HCT116 (cell line): ENCODE data around the gene TNFAIP2. TPM values are rescaled to one million over a fixed set of nuclear protein-coding genes. Genes with fewer than 3 reads are reported as not detected.

Experiments
- ATAC-seq: fragments of 200-7000 bp; cut with Tn5 transposase; 2 replicates; pipeline ENCODE4 v1.9.1; 2020; ENCODE audit warnings: mild to moderate bottlenecking, moderate library complexity
- BruUV-seq: library from RNA; stranded (reverse); fragments of 400-500 nt; replicated peaks from 2 replicates; lab custom pipeline; 2021; lab: Mats Ljungman, UMichigan
- CTCF ChIA-PET: fragments of 300-600 bp; sonication (Branson Sonifier 250); formaldehyde crosslinking; loops from one replicate; lab custom pipeline; 2021; ENCODE audit warnings: antibody characterized with exemption; lab: Charles Lee
- POLR2A ChIA-PET: fragments of 300-600, 350-600 bp; sonication (Branson Sonifier 250); formaldehyde crosslinking; loops from one replicate; lab custom pipeline; 2021; ENCODE audit warnings: antibody characterized with exemption; lab: Charles Lee
- RAD21 ChIA-PET, 2 experiments: fragments of 300-600 bp; sonication (Branson Sonifier 250); formaldehyde crosslinking; loops; one replicate each; lab custom pipeline; 2023; ENCODE audit warnings: low total read pairs in 2 of 2; ENCODE audit not compliant: uncharacterized antibody in 2 of 2, unreplicated experiment in 2 of 2, low non-redundant PET in 1 of 2; lab: Charles Lee
- DNase-seq: peaks from one replicate; pipeline ENCODE4 v3.0.0-alpha.2; 2010; ENCODE audit warnings: low read depth, low spot score
- H2AFZ ChIP-seq: fragments of 200-600 bp; shearing (Covaris generic), sonication (generic); 2 replicates; pipeline ENCODE4 v1.6.1; 2017; ENCODE audit warnings: low read depth, mixed run types, mixed read lengths, antibody characterized with exemption, low read length; ENCODE audit not compliant: poor library complexity, severe bottlenecking
- H3K27ac ChIP-seq: 2 replicates; pipeline ENCODE4 v1.5.1; 2012; ENCODE audit warnings: low read depth, low read length
- H3K27me3 ChIP-seq: fragments of 200-600 bp; sonication (generic); 2 replicates; pipeline ENCODE4 v1.6.1; 2016; ENCODE audit warnings: mixed run types, low read length, mixed read lengths; ENCODE audit not compliant: insufficient read depth
- H3K36me3 ChIP-seq, 2 experiments: fragments of 200-500 bp in 1 of 2; fragments of 200-600 bp in 1 of 2; sonication (Bioruptor generic) in 1 of 2; sonication (generic) in 1 of 2; 2 replicates each; pipeline versions ENCODE4 v1.5.1 to v1.6.1; 2014 to 2016; ENCODE audit warnings: low read length in 2 of 2, inconsistent platforms in 1 of 2, mixed read lengths in 1 of 2, mixed run types in 1 of 2; ENCODE audit not compliant: insufficient read depth in 2 of 2, control insufficient read depth in 1 of 2
- H3K4me1 ChIP-seq, 2 experiments: fragments of 200-600 bp in 1 of 2; sonication (generic) in 1 of 2; 2 replicates each; pipeline versions ENCODE4 v1.5.1 to v1.6.1; 2012 to 2017; ENCODE audit warnings: low read length in 2 of 2, inconsistent platforms in 1 of 2, mild to moderate bottlenecking in 1 of 2, mixed read lengths in 1 of 2, mixed run types in 1 of 2, moderate library complexity in 1 of 2; ENCODE audit not compliant: insufficient read depth in 2 of 2, control insufficient read depth in 1 of 2
- H3K4me2 ChIP-seq: fragments of 200-600 bp; sonication (generic); 2 replicates; pipeline ENCODE4 v1.6.1; 2017; ENCODE audit warnings: mixed run types, low read length, mixed read lengths
- H3K4me3 ChIP-seq, 2 experiments: fragments of 200-600 bp in 1 of 2; sonication (generic) in 1 of 2; replicated peaks in 1 of 2; 2 replicates each; pipeline ENCODE4 v1.5.1; 2011 to 2016; ENCODE audit warnings: low read length in 2 of 2, control low read depth in 1 of 2, low read depth in 1 of 2, mild to moderate bottlenecking in 1 of 2, mixed read lengths in 1 of 2, mixed run types in 1 of 2
- H3K79me2 ChIP-seq: fragments of 200-600 bp; sonication (generic); 2 replicates; pipeline ENCODE4 v1.6.1; 2017; ENCODE audit warnings: mild to moderate bottlenecking, mixed run types, low read length, moderate library complexity, mixed read lengths; ENCODE audit not compliant: insufficient read depth
- H3K9ac ChIP-seq: fragments of 200-600 bp; sonication (generic); 2 replicates; pipeline ENCODE4 v1.6.1; 2016; ENCODE audit warnings: low read length, mixed read lengths
- H3K9me2 ChIP-seq: fragments of 200-600 bp; sonication (generic), shearing (Covaris generic); 2 replicates; pipeline ENCODE4 v1.6.1; 2017; ENCODE audit warnings: mixed run types, mild to moderate bottlenecking, moderate library complexity; ENCODE audit not compliant: insufficient read depth
- H3K9me3 ChIP-seq, 2 experiments: fragments of 200-500 bp in 1 of 2; fragments of 200-600 bp in 1 of 2; sonication (Bioruptor generic) in 1 of 2; sonication (generic) in 1 of 2; 2 replicates each; pipeline ENCODE4 v1.6.1; 2014 to 2017; ENCODE audit warnings: low read length in 2 of 2, mixed read lengths in 2 of 2, inconsistent platforms in 1 of 2, low read depth in 1 of 2, mild to moderate bottlenecking in 1 of 2, mixed run types in 1 of 2, moderate library complexity in 1 of 2; ENCODE audit not compliant: control insufficient read depth in 1 of 2, insufficient read depth in 1 of 2
- H4K20me1 ChIP-seq: fragments of 200-600 bp; sonication (generic), shearing (Covaris generic); 2 replicates; pipeline ENCODE4 v1.6.1; 2017; ENCODE audit warnings: mixed run types, mild to moderate bottlenecking, moderate library complexity; ENCODE audit not compliant: insufficient read depth
- CBX3 ChIP-seq: IDR thresholded peaks from 2 replicates; pipeline ENCODE4 v1.6.1; 2012; ENCODE audit warnings: low read depth
- ELF1 ChIP-seq: IDR thresholded peaks from 2 replicates; pipeline ENCODE4 v1.6.1; 2012; ENCODE audit warnings: low read depth, borderline replicate concordance
- EZH2phosphoT487 ChIP-seq: fragments of 200-600 bp; IDR thresholded peaks from 2 replicates; pipeline ENCODE4 v1.6.1; 2018; ENCODE audit warnings: antibody characterized with exemption, borderline replicate concordance
- JUND ChIP-seq: IDR thresholded peaks from 2 replicates; pipeline ENCODE4 v1.6.1; 2012
- SIN3A ChIP-seq: IDR thresholded peaks from 2 replicates; pipeline ENCODE4 v1.6.1; 2012; ENCODE audit warnings: low read depth
- TCF7L2 ChIP-seq: IDR thresholded peaks from 2 replicates; pipeline ENCODE4 v1.7.0; 2011; ENCODE audit warnings: borderline replicate concordance, inconsistent platforms; ENCODE audit not compliant: insufficient read depth, insufficient read length; ENCODE audit errors: extremely low read depth
- ZFX ChIP-seq: fragments of 450-650 bp; IDR thresholded peaks from 2 replicates; pipeline ENCODE4 v1.6.1; 2017
- ZNF274 ChIP-seq: fragments of 200-500 bp; sonication (Bioruptor generic); IDR thresholded peaks from 2 replicates; pipeline ENCODE4 v1.6.1; 2014; ENCODE audit warnings: mild to moderate bottlenecking, low read depth, low read length, inconsistent platforms
- intact Hi-C: fragments of 100-400 bp; cut with micrococcal nuclease; formaldehyde crosslinking; loops from 2 replicates; pipeline ENCODE4 v1.10.0; 2022
- total RNA-seq: library from RNA; stranded (reverse); gene quantifications from one replicate; pipeline ENCODE4 v1.2.1, GENCODE V29; 2021; ENCODE audit not compliant: unreplicated experiment
- TF ChIP-seq, protein P1 (sequence below): IDR thresholded peaks from 2 replicates; pipeline ENCODE4 v1.6.1; 2012
- TF ChIP-seq, protein P2 (sequence below), 3 experiments: fragments of 200-600 bp in 1 of 3; sonication (generic) in 1 of 3; IDR thresholded peaks in 2 of 3; conservative IDR thresholded peaks in 1 of 3; 2 replicates each; pipeline ENCODE4 v1.5.1; 2012 to 2017; ENCODE audit warnings: low read depth in 2 of 3, low read length in 2 of 3, antibody characterized with exemption in 1 of 3, borderline replicate concordance in 1 of 3, control low read depth in 1 of 3, mild to moderate bottlenecking in 1 of 3, mixed read lengths in 1 of 3, mixed run types in 1 of 3, moderate library complexity in 1 of 3; ENCODE audit not compliant: insufficient read depth in 1 of 3
- TF ChIP-seq, protein P3 (sequence below): IDR thresholded peaks from 2 replicates; pipeline ENCODE4 v1.6.1; 2012
- TF ChIP-seq, protein P4 (sequence below): IDR thresholded peaks from 2 replicates; pipeline ENCODE4 v1.6.1; 2012; ENCODE audit warnings: low read depth
- TF ChIP-seq, protein P5 (sequence below): IDR thresholded peaks from 2 replicates; pipeline ENCODE4 v1.6.1; 2011; ENCODE audit warnings: mild to moderate bottlenecking, low read length, moderate library complexity; ENCODE audit not compliant: insufficient replicate concordance; ENCODE audit errors: extremely low read depth

The TNFAIP2 gene
- total RNA-seq, 1 experiment from 2014 or later: 74.8 TPM

GRCh38 chr14:103095210-103095778, 28.0 kb upstream of the TNFAIP2 start:
- no peaks in the 10 kb centered on the region for H4K20me1 ChIP-seq
- ChIA-PET POLR2A (no interaction called here), CTCF (interaction anchor here (4.0 kb wide), 1 partner anchor 10 kb away, joined by 41 read pairs; no protein-coding TSS in a partner anchor), RAD21 (no interaction called here)
- intact Hi-C loops: no loop called here
- no peak overlapping the region for H3K9ac ChIP-seq
- no peak overlapping the region for H3K4me3 ChIP-seq
- H3K9me2 ChIP-seq: no peaks in the 10 kb centered on the region
- ATAC-seq (no peak), DNase-seq (no peak)
- H3K4me2 ChIP-seq: no peak overlapping the region
- H3K9me3 ChIP-seq: no peaks in the 10 kb centered on the region
- H3K4me1 ChIP-seq: peaks cover 8 to 13% of the 10 kb centered on the region in 2 experiments
- H3K27ac ChIP-seq: no peak overlapping the region
- H2AFZ ChIP-seq: no peak overlapping the region
- no peaks in the 10 kb centered on the region for H3K36me3 ChIP-seq
- TF ChIP-seq, protein P1, sequence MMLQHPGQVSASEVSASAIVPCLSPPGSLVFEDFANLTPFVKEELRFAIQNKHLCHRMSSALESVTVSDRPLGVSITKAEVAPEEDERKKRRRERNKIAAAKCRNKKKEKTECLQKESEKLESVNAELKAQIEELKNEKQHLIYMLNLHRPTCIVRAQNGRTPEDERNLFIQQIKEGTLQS: no peak
- TF ChIP-seq, protein P2, sequence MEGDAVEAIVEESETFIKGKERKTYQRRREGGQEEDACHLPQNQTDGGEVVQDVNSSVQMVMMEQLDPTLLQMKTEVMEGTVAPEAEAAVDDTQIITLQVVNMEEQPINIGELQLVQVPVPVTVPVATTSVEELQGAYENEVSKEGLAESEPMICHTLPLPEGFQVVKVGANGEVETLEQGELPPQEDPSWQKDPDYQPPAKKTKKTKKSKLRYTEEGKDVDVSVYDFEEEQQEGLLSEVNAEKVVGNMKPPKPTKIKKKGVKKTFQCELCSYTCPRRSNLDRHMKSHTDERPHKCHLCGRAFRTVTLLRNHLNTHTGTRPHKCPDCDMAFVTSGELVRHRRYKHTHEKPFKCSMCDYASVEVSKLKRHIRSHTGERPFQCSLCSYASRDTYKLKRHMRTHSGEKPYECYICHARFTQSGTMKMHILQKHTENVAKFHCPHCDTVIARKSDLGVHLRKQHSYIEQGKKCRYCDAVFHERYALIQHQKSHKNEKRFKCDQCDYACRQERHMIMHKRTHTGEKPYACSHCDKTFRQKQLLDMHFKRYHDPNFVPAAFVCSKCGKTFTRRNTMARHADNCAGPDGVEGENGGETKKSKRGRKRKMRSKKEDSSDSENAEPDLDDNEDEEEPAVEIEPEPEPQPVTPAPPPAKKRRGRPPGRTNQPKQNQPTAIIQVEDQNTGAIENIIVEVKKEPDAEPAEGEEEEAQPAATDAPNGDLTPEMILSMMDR (IDR thresholded peaks at IDR 0.05 in 2 of 3, conservative IDR thresholded peaks at IDR 0.05 in 1 of 3; ENCODE audit: borderline replicate concordance in 1 of 3, insufficient read depth in 1 of 3, low read depth in 2 of 3, low read length in 2 of 3): no peak
- TF ChIP-seq, protein P3, sequence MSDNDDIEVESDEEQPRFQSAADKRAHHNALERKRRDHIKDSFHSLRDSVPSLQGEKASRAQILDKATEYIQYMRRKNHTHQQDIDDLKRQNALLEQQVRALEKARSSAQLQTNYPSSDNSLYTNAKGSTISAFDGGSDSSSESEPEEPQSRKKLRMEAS: no peak
- TF ChIP-seq, protein P4, sequence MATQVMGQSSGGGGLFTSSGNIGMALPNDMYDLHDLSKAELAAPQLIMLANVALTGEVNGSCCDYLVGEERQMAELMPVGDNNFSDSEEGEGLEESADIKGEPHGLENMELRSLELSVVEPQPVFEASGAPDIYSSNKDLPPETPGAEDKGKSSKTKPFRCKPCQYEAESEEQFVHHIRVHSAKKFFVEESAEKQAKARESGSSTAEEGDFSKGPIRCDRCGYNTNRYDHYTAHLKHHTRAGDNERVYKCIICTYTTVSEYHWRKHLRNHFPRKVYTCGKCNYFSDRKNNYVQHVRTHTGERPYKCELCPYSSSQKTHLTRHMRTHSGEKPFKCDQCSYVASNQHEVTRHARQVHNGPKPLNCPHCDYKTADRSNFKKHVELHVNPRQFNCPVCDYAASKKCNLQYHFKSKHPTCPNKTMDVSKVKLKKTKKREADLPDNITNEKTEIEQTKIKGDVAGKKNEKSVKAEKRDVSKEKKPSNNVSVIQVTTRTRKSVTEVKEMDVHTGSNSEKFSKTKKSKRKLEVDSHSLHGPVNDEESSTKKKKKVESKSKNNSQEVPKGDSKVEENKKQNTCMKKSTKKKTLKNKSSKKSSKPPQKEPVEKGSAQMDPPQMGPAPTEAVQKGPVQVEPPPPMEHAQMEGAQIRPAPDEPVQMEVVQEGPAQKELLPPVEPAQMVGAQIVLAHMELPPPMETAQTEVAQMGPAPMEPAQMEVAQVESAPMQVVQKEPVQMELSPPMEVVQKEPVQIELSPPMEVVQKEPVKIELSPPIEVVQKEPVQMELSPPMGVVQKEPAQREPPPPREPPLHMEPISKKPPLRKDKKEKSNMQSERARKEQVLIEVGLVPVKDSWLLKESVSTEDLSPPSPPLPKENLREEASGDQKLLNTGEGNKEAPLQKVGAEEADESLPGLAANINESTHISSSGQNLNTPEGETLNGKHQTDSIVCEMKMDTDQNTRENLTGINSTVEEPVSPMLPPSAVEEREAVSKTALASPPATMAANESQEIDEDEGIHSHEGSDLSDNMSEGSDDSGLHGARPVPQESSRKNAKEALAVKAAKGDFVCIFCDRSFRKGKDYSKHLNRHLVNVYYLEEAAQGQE: no peak
- no peak for TF ChIP-seq TCF7L2
- no peak for TF ChIP-seq CBX3
- no peak for TF ChIP-seq EZH2phosphoT487
- TF ChIP-seq, protein P5, sequence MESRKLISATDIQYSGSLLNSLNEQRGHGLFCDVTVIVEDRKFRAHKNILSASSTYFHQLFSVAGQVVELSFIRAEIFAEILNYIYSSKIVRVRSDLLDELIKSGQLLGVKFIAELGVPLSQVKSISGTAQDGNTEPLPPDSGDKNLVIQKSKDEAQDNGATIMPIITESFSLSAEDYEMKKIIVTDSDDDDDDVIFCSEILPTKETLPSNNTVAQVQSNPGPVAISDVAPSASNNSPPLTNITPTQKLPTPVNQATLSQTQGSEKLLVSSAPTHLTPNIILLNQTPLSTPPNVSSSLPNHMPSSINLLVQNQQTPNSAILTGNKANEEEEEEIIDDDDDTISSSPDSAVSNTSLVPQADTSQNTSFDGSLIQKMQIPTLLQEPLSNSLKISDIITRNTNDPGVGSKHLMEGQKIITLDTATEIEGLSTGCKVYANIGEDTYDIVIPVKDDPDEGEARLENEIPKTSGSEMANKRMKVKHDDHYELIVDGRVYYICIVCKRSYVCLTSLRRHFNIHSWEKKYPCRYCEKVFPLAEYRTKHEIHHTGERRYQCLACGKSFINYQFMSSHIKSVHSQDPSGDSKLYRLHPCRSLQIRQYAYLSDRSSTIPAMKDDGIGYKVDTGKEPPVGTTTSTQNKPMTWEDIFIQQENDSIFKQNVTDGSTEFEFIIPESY: no peak
- no peak for TF ChIP-seq ELF1
- TF ChIP-seq SIN3A: no peak
- no peak for TF ChIP-seq ZNF274
- no peak for TF ChIP-seq JUND
- no peak for TF ChIP-seq ZFX
- no peaks in the 10 kb centered on the region for H3K27me3 ChIP-seq
- BruUV-seq: no TSS peak
- no peaks in the 10 kb centered on the region for H3K79me2 ChIP-seq
